HEK293T (cell line): ENCODE measurements around the gene BNIP2.
A peak's percentile ranks its signal among the peaks of the same experiment; 100 is the strongest.

Source experiments
- CTCF ChIA-PET: fragments of 350-600 bp; formaldehyde crosslinking; extraction: SDS; loops from one replicate; lab custom pipeline; 2021; ENCODE audit warnings: antibody characterized with exemption, inconsistent platforms; lab: Yijun Ruan, JAX
- POLR2A ChIA-PET: fragments of 350-600 bp; formaldehyde crosslinking; extraction: SDS; loops from one replicate; lab custom pipeline; 2020; ENCODE audit warnings: antibody characterized with exemption, inconsistent platforms; lab: Yijun Ruan, JAX
- DNase-seq: peaks from one replicate; pipeline ENCODE4 v3.0.0; 2012; ENCODE audit warnings: mixed read lengths; ENCODE audit errors: extremely low spot score
- ARNT ChIP-seq: fragments of 450-650 bp; IDR thresholded peaks from 2 replicates; pipeline ENCODE4 v1.6.1; 2017; ENCODE audit warnings: mild to moderate bottlenecking
- BHLHE40 ChIP-seq: fragments of 450-650 bp; IDR thresholded peaks from 2 replicates; pipeline ENCODE4 v1.6.1; 2016; ENCODE audit warnings: mild to moderate bottlenecking, moderate library complexity, borderline replicate concordance
- CTBP1 ChIP-seq: fragments of 450-650 bp; IDR thresholded peaks from 2 replicates; pipeline ENCODE4 v1.6.1; 2016; ENCODE audit warnings: borderline replicate concordance
- ELF4 ChIP-seq: fragments of 450-650 bp; IDR thresholded peaks from 2 replicates; pipeline ENCODE4 v1.6.1; 2017; ENCODE audit warnings: antibody characterized with exemption
- FOXA1 ChIP-seq: fragments of 450-650 bp; IDR thresholded peaks from 2 replicates; pipeline ENCODE4 v1.6.1; 2016; ENCODE audit warnings: mild to moderate bottlenecking
- FOXK2 ChIP-seq: fragments of 450-650 bp; IDR thresholded peaks from 2 replicates; pipeline ENCODE4 v1.6.1; 2016; ENCODE audit warnings: mild to moderate bottlenecking
- FOXM1 ChIP-seq: fragments of 450-650 bp; IDR thresholded peaks from 2 replicates; pipeline ENCODE4 v1.6.1; 2017; ENCODE audit warnings: mild to moderate bottlenecking, borderline replicate concordance
- HDGF ChIP-seq: fragments of 450-650 bp; IDR thresholded peaks from 2 replicates; pipeline ENCODE4 v1.6.1; 2017; ENCODE audit warnings: antibody characterized with exemption, borderline replicate concordance
- L3MBTL2 ChIP-seq: fragments of 450-650 bp; conservative IDR thresholded peaks from 2 replicates; pipeline ENCODE4 v1.6.1; 2016; ENCODE audit warnings: mild to moderate bottlenecking
- LEF1 ChIP-seq: fragments of 450-650 bp; IDR thresholded peaks from 2 replicates; pipeline ENCODE4 v1.6.1; 2017; ENCODE audit warnings: mild to moderate bottlenecking, borderline replicate concordance
- NFRKB ChIP-seq: fragments of 450-650 bp; IDR thresholded peaks from 2 replicates; pipeline ENCODE4 v1.6.1; 2016; ENCODE audit warnings: mild to moderate bottlenecking, moderate library complexity
- PKNOX1 ChIP-seq: fragments of 450-650 bp; IDR thresholded peaks from 2 replicates; pipeline ENCODE4 v1.6.1; 2016
- SP1 ChIP-seq: fragments of 450-650 bp; IDR thresholded peaks from 2 replicates; pipeline ENCODE4 v1.6.1; 2017
- TARDBP ChIP-seq: fragments of 450-650 bp; IDR thresholded peaks from 2 replicates; pipeline ENCODE4 v1.6.1; 2016
- ZNF384 ChIP-seq: fragments of 450-650 bp; IDR thresholded peaks from 2 replicates; pipeline ENCODE4 v1.6.1; 2016

Gene BNIP2

GRCh38 chr15:59694779-59695178 is 5.7 kb upstream of the BNIP2 start:
- TF ChIP-seq ARNT (no peak), BHLHE40 (no peak), FOXA1 (no peak), ELF4 (no peak), LEF1 (no peak), FOXK2 (no peak), CTBP1 (no peak), TARDBP (no peak), PKNOX1 (no peak)
- CTCF ChIA-PET = no interaction called here

GRCh38 chr15:59691194-59691805 is 2.2 kb upstream of the BNIP2 start:
- CTCF ChIA-PET = interaction anchor here (0.7 to 1.7 kb wide), 6 partner anchors 33 to 1620 kb away, joined by 3 to 6 read pairs (median 3); no protein-coding TSS in a partner anchor
- TF ChIP-seq LEF1 (no peak), HDGF (no peak), FOXM1 (no peak), CTBP1 (no peak), ZNF384 (peak; percentile 28; the same call in 1 of the 2 replicates)
- DNase-seq = no peak
- POLR2A ChIA-PET = interaction anchor here (1.3 kb wide), 1 partner anchor 34 kb away, joined by 3 read pairs; the partner anchor contains the start of gene GTF2A2

More at GRCh38 chr15:59694779-59695178, 5.7 kb upstream of the BNIP2 start:
- no peak for DNase-seq
- POLR2A ChIA-PET = no interaction called here

GRCh38 chr15:59689626-59690236 is 611 bp upstream of the BNIP2 start:
- CTCF ChIA-PET = interaction anchor here (0.7 kb wide), 1 partner anchor 226 kb away, joined by 6 read pairs; no protein-coding TSS in a partner anchor
- no peak for TF ChIP-seq FOXA1
- TF ChIP-seq L3MBTL2 = 0 out of 2 replicates have a peak, but pooled peaks have one; percentile 8
- no peak for TF ChIP-seq FOXM1
- POLR2A ChIA-PET = interaction anchor here (1.2 to 1.7 kb wide), 2 partner anchors 9 to 32 kb away, joined by 4 to 6 read pairs; partner anchors contain the start of gene GTF2A2
- no peak for DNase-seq

GRCh38 chr15:59688423-59688781 is 718 bp downstream of the BNIP2 start:
- ChIA-PET POLR2A (interaction anchor here (1.7 kb wide), 1 partner anchor 8 kb away, joined by 6 read pairs; no protein-coding TSS in a partner anchor), CTCF (no interaction called here)
- TF ChIP-seq L3MBTL2 = no peak
- no peak for TF ChIP-seq LEF1
- TF ChIP-seq BHLHE40 = no peak
- no peak for TF ChIP-seq FOXA1
- TF ChIP-seq CTBP1 = no peak
- no peak for DNase-seq

GRCh38 chr15:59687836-59688235 is 1.3 kb downstream of the BNIP2 start:
- no peak for DNase-seq
- TF ChIP-seq BHLHE40 (no peak), LEF1 (no peak), HDGF (no peak), FOXM1 (no peak), NFRKB (no peak), L3MBTL2 (no peak), PKNOX1 (no peak), SP1 (no peak)
- ChIA-PET POLR2A (no interaction called here), CTCF (interaction anchor here (0.7 kb wide), 1 partner anchor 637 kb away, joined by 3 read pairs; no protein-coding TSS in a partner anchor)

GRCh38 chr15:59686389-59686788 is 2.7 kb downstream of the BNIP2 start:
- CTCF ChIA-PET = no interaction called here
- DNase-seq = no peak
- TF ChIP-seq CTBP1 (no peak), SP1 (no peak), LEF1 (no peak), ELF4 (no peak), PKNOX1 (no peak), FOXM1 (no peak), FOXK2 (no peak), HDGF (no peak), L3MBTL2 (no peak), FOXA1 (no peak)
- POLR2A ChIA-PET = no interaction called here
